HG02970 (cell line): ENCODE results near the gene METTL17.
"Not testable (repeated sequence)": the region's sequence is repeated elsewhere in the genome, so short reads cannot be mapped to it uniquely, and the experiment has no call there.

Experiments used
- ATAC-seq: cut with Tn5 transposase; IDR thresholded peaks from one replicate; pipeline ENCODE4 v1.9.1; 2021; ENCODE audit warnings: mild to moderate bottlenecking, moderate library complexity, moderate number of reproducible peaks; ENCODE audit not compliant: unreplicated experiment, low FRiP score

METTL17 gene

GRCh38 chr14:21023817-21024584 lies 34.2 kb downstream of the METTL17 start:
- no peak for ATAC-seq

- no peak for ATAC-seq
Measured at GRCh38 chr14:21024585-21025370, 35.0 kb downstream of the METTL17 start, which contains the start of gene NDRG2. Gene NDRG2 (minus strand): TSS chr14:21025061. CDS start chr14:21023315, 1,746 bp downstream.

GRCh38 chr14:21025371-21026273 lies 35.8 kb downstream of the METTL17 start:
- ATAC-seq = no peak

- no peak for ATAC-seq
Measured at GRCh38 chr14:21026274-21026987, 36.7 kb downstream of the METTL17 start.

- no peak for ATAC-seq
Measured at GRCh38 chr14:21026988-21027315, 37.2 kb downstream of the METTL17 start.

- no peak for ATAC-seq
Measured at GRCh38 chr14:21029917-21030316, 40.1 kb downstream of the METTL17 start, which contains the start of gene TPPP2. Gene TPPP2 (plus strand): TSS chr14:21030217. CDS start chr14:21030582, 365 bp downstream.

- ATAC-seq = no peak
Measured at GRCh38 chr14:21030531-21030930, 40.8 kb downstream of the METTL17 start.

- ATAC-seq = no peak
Measured at GRCh38 chr14:21032326-21033132, 42.7 kb downstream of the METTL17 start.

GRCh38 chr14:21033133-21033698 lies 43.4 kb downstream of the METTL17 start:
- ATAC-seq = no peak

GRCh38 chr14:21034707-21035106 lies 44.9 kb downstream of the METTL17 start, which contains the start of gene RNASE13:
Gene RNASE13 (minus strand): TSS chr14:21034807. CDS start chr14:21034288, 519 bp downstream.
- ATAC-seq = no peak

GRCh38 chr14:21036751-21037150 lies 47.0 kb downstream of the METTL17 start:
- no peak for ATAC-seq

- no peak for ATAC-seq
Measured at GRCh38 chr14:21037156-21037555, 47.4 kb downstream of the METTL17 start.

GRCh38 chr14:21038441-21039422 lies 49.0 kb downstream of the METTL17 start:
- no peak for ATAC-seq

- no peak for ATAC-seq
Measured at GRCh38 chr14:21039585-21040369, 50.0 kb downstream of the METTL17 start.

GRCh38 chr14:21040370-21040925 lies 50.7 kb downstream of the METTL17 start:
- ATAC-seq = no peak

- not testable (repeated sequence) for ATAC-seq
Measured at GRCh38 chr14:21040941-21041340, 51.2 kb downstream of the METTL17 start.
